Hepatocyte (in vitro differentiated cells): ENCODE data around the gene PMCH. TPM values are rescaled to one million over a fixed set of nuclear protein-coding genes. Genes with fewer than 3 reads are reported as not detected.

Experiments used
- DNase-seq: peaks from one replicate; pipeline ENCODE4 v3.0.0-alpha.2; 2016; ENCODE audit warnings: low spot score
- H2AFZ ChIP-seq: fragments of 200-600 bp; sonication (generic); 2 replicates; pipeline ENCODE4 v1.6.0; 2016; ENCODE audit warnings: antibody characterized with exemption, mild to moderate bottlenecking
- H3K27ac ChIP-seq: fragments of 200-600 bp; sonication (generic); 2 replicates; pipeline ENCODE4 v1.5.1; 2016; ENCODE audit warnings: mild to moderate bottlenecking
- H3K27me3 ChIP-seq: fragments of 200-600 bp; sonication (generic); 2 replicates; pipeline ENCODE4 v1.6.1; 2016
- H3K36me3 ChIP-seq: fragments of 200-600 bp; sonication (generic); replicated peaks from 2 replicates; pipeline ENCODE4 v1.5.1; 2016; ENCODE audit warnings: low read depth; ENCODE audit not compliant: insufficient read depth
- H3K4me1 ChIP-seq: fragments of 200-600 bp; sonication (generic); 2 replicates; pipeline ENCODE4 v1.5.1; 2016; ENCODE audit warnings: mild to moderate bottlenecking, moderate library complexity; ENCODE audit not compliant: insufficient read depth
- H3K4me2 ChIP-seq: fragments of 200-600 bp; sonication (generic); 2 replicates; pipeline ENCODE4 v1.6.0; 2016
- H3K4me3 ChIP-seq: fragments of 200-600 bp; sonication (generic); 2 replicates; pipeline ENCODE4 v1.5.1; 2016; ENCODE audit warnings: mild to moderate bottlenecking
- H3K79me2 ChIP-seq: fragments of 200-600 bp; sonication (generic); 2 replicates; pipeline ENCODE4 v1.6.0; 2017; ENCODE audit warnings: mild to moderate bottlenecking
- H3K9me2 ChIP-seq: fragments of 200-600 bp; sonication (generic); replicated peaks from 2 replicates; pipeline ENCODE4 v1.6.0; 2017; ENCODE audit warnings: mild to moderate bottlenecking; ENCODE audit not compliant: insufficient read depth
- H3K9me3 ChIP-seq: fragments of 200-600 bp; sonication (generic); 2 replicates; pipeline ENCODE4 v1.5.1; 2016; ENCODE audit warnings: low read depth, mild to moderate bottlenecking
- H4K20me1 ChIP-seq: fragments of 200-600 bp; sonication (generic); 2 replicates; pipeline ENCODE4 v1.6.0; 2016; ENCODE audit warnings: mild to moderate bottlenecking; ENCODE audit not compliant: insufficient read depth, poor library complexity, severe bottlenecking
- EZH2 ChIP-seq: fragments of 200-600 bp; sonication (generic); IDR thresholded peaks from 2 replicates; pipeline ENCODE4 v1.6.1; 2016; ENCODE audit warnings: antibody characterized with exemption, mild to moderate bottlenecking, borderline replicate concordance
- EZH2phosphoT487 ChIP-seq: fragments of 200-600 bp; sonication (generic); IDR thresholded peaks from one replicate; pipeline ENCODE4 v1.6.1; 2018; ENCODE audit warnings: antibody characterized with exemption, mild to moderate bottlenecking, low read depth, moderate library complexity; ENCODE audit not compliant: unreplicated experiment, severe bottlenecking
- WGBS: methylation state at CpG from one replicate; pipeline ENCODE4 v1.1.6; 2016; ENCODE audit warnings: low lambda C conversion rate; ENCODE audit errors: missing lambda C conversion rate; 5-methylcytosine and 5-hydroxymethylcytosine counted together
- polyA plus RNA-seq: library from polyadenylated mRNA; unstranded; fragments of >200 nt; fragmentation: Nextera tagmentation; extraction: Ambion mirVana; gene quantifications from 2 replicates; pipeline ENCODE4 v1.2.1, GENCODE V29; 2016
- total RNA-seq: library from RNA; depleted of rRNA; stranded (reverse); fragments of >200 nt; gene quantifications from 2 replicates; pipeline ENCODE4 v1.2.3, GENCODE V29; 2014
- TF ChIP-seq, protein P1 (sequence below): fragments of 200-600 bp; sonication (generic); IDR thresholded peaks from 2 replicates; pipeline ENCODE4 v1.5.1; 2016; ENCODE audit warnings: antibody characterized with exemption, mild to moderate bottlenecking; ENCODE audit not compliant: poor library complexity

Gene PMCH
- total and polyA plus RNA-seq, 2 experiments from 2014 or later = not detected

DNA sequence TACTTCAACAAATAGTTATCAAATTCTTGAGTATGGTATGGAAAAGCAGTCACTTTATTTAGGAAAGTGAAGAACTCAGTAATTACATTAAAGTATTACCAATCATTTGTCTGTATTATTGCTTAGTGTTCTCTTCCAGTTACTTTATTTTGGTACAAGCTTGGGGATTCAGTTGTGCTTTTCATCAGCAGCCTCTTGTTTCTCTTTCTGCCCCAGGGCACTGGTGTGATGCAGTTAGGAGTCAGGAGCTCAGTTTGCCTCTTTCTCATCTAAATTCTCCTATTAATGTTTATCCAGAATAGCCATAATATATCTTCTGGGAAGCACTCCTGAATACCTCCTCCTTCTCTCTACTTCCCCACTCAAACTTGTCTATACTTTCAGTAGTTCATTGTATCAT, 25.7 kb downstream of the PMCH start:
- H3K9me2 ChIP-seq = no peaks in the 10 kb centered on the region
- H3K27ac ChIP-seq = no peak overlapping the region
- H3K4me2 ChIP-seq = no peak overlapping the region
- H3K4me1 ChIP-seq = no peaks in the 10 kb centered on the region
- H3K36me3 ChIP-seq = no peaks in the 10 kb centered on the region
- no peak for DNase-seq
- no peak overlapping the region for H3K4me3 ChIP-seq
- H3K79me2 ChIP-seq = no peaks in the 10 kb centered on the region
- H3K27me3 ChIP-seq = no peaks in the 10 kb centered on the region
- H4K20me1 ChIP-seq = no peaks in the 10 kb centered on the region
- TF ChIP-seq EZH2 (no peak), EZH2phosphoT487 (no peak)
- TF ChIP-seq, protein P1, sequence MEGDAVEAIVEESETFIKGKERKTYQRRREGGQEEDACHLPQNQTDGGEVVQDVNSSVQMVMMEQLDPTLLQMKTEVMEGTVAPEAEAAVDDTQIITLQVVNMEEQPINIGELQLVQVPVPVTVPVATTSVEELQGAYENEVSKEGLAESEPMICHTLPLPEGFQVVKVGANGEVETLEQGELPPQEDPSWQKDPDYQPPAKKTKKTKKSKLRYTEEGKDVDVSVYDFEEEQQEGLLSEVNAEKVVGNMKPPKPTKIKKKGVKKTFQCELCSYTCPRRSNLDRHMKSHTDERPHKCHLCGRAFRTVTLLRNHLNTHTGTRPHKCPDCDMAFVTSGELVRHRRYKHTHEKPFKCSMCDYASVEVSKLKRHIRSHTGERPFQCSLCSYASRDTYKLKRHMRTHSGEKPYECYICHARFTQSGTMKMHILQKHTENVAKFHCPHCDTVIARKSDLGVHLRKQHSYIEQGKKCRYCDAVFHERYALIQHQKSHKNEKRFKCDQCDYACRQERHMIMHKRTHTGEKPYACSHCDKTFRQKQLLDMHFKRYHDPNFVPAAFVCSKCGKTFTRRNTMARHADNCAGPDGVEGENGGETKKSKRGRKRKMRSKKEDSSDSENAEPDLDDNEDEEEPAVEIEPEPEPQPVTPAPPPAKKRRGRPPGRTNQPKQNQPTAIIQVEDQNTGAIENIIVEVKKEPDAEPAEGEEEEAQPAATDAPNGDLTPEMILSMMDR = no peak
- H3K9me3 ChIP-seq = no peaks in the 10 kb centered on the region
- H2AFZ ChIP-seq = no peak overlapping the region

DNA sequence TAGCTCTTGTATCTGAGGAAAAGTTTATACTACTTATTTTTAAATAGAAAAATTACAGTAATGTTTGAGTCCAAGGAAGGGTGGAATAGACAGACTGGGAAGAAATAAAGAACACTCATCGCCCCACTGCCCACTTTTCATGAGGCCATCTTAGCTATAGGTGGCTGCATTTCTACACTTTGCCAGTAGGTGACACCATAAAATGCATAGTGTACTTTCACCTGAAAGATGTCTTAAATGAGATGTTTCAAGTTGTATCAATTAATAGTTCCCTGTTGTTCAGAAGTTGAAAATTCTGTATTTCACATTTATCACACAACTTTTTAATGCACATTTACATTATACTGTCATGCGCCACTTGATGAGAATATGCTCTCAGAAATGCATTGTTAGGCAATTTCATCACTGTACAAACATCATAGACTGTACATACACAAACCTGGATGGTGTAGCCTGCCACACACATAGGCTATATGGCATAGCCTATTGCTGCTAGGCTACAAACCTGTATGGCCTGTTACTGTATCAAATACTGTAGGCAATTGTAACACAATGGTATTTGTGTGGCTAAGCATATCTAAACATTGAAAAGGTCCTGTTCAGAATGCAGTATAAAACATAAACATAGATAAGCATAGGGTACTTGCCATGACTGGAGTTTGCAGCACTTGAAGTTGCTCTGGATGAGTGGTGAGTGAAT, 27.6 kb downstream of the PMCH start:
- Histone ChIP-seq H4K20me1 (no peaks in the 10 kb centered on the region), H2AFZ (no peak overlapping the region), H3K27me3 (no peaks in the 10 kb centered on the region), H3K79me2 (no peaks in the 10 kb centered on the region), H3K4me1 (no peaks in the 10 kb centered on the region), H3K36me3 (no peaks in the 10 kb centered on the region), H3K4me3 (no peak overlapping the region), H3K4me2 (no peak overlapping the region), H3K9me3 (no peaks in the 10 kb centered on the region), H3K27ac (no peak overlapping the region), H3K9me2 (no peaks in the 10 kb centered on the region)
- TF ChIP-seq, protein P1 = peak; percentile 72
- no peak for TF ChIP-seq EZH2phosphoT487
- WGBS = 93% methylated on average over 2 of the region's 2 CpGs
- peak; percentile 43 for DNase-seq

DNA sequence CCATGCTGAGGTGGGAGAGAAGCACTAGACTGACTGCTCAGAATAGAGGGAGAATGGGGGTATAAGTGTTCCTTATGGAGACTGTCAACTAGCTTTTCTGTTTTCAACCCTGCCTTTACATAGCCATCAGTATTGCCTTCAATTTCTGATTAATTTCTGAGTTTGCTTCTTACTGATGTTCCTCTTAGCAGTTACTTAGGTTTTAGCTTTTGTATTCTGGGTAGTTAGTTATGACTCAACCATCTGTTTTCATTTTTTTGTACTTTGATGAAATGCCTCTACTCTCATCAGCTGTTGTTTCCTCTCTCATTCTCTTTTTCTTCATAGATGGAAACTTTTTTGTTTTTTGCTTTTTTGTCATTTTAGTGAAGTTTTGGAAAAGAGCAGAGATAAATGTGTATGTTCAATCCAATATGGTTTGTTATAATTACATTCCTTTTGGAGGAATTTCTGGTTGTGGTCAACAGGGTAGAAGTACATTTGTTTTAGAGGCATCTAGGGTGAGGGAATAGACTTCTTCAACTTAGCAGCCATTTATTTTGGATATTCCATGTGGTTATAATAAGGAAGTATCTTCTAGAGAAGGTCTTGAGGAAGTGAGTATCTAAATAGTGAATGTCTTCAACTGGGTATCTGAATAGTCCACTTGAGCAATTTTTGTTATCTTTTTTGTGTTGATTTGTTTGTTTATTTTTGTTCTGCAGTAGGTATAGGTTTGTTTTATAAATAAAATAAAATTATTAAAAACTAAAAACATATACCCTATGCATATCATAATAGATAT, 29.6 kb downstream of the PMCH start:
- no peak overlapping the region for H3K27ac ChIP-seq
- no peak overlapping the region for H3K4me2 ChIP-seq

More for the DNA sequence above, 29.6 kb downstream of the PMCH start:
- no peak for DNase-seq
- no peak overlapping the region for H2AFZ ChIP-seq
- H3K36me3 ChIP-seq = no peaks in the 10 kb centered on the region
- no peaks in the 10 kb centered on the region for H3K9me3 ChIP-seq
- no peak for TF ChIP-seq EZH2
- no peak for TF ChIP-seq EZH2phosphoT487
- TF ChIP-seq, protein P1 = no peak
- no peaks in the 10 kb centered on the region for H3K4me1 ChIP-seq
- no peaks in the 10 kb centered on the region for H4K20me1 ChIP-seq
- no peaks in the 10 kb centered on the region for H3K27me3 ChIP-seq
- no peaks in the 10 kb centered on the region for H3K79me2 ChIP-seq
- H3K4me3 ChIP-seq = no peak overlapping the region
- no peaks in the 10 kb centered on the region for H3K9me2 ChIP-seq
